ENCODE measurements around the gene IRF8. TPM values are rescaled to one million over a fixed set of nuclear protein-coding genes. Genes with fewer than 3 reads are reported as not detected.
A peak's percentile ranks its signal among the peaks of the same experiment; 100 is the strongest.

The IRF8 gene
- total and polyA plus RNA-seq, 2 of the 13 experiments (the other 11 are each of a cell fraction or from before 2014, with no cell fraction given): not detected

GRCh38 chr16:85850344-85850880 is 48.5 kb upstream of the IRF8 start (continued):
- TF ChIP-seq, protein P1, sequence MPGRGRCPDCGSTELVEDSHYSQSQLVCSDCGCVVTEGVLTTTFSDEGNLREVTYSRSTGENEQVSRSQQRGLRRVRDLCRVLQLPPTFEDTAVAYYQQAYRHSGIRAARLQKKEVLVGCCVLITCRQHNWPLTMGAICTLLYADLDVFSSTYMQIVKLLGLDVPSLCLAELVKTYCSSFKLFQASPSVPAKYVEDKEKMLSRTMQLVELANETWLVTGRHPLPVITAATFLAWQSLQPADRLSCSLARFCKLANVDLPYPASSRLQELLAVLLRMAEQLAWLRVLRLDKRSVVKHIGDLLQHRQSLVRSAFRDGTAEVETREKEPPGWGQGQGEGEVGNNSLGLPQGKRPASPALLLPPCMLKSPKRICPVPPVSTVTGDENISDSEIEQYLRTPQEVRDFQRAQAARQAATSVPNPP (CRISPR knock-in tag; IDR thresholded peaks at IDR 0.05): no peak
- TF ChIP-seq NCOA2 (CRISPR knock-in tag; IDR thresholded peaks at IDR 0.05): 0 out of 2 replicates have a peak, but pooled peaks have one; percentile 33
- TF ChIP-seq FOXP4 (CRISPR knock-in tag; IDR thresholded peaks at IDR 0.05): peak; percentile 65; the same call in 1 of the 2 replicates
- TF ChIP-seq PITX1 (CRISPR knock-in tag; IDR thresholded peaks at IDR 0.05): peak; percentile 56; the same call in 1 of the 2 replicates
- TF ChIP-seq ESRRA (CRISPR knock-in tag; IDR thresholded peaks at IDR 0.05; ENCODE audit: low read depth): peak; percentile 84
- TF ChIP-seq ZNF543 (CRISPR knock-in tag; IDR thresholded peaks at IDR 0.05): 0 out of 2 replicates have a peak, but pooled peaks have one; percentile 64
- TF ChIP-seq, protein P2, sequence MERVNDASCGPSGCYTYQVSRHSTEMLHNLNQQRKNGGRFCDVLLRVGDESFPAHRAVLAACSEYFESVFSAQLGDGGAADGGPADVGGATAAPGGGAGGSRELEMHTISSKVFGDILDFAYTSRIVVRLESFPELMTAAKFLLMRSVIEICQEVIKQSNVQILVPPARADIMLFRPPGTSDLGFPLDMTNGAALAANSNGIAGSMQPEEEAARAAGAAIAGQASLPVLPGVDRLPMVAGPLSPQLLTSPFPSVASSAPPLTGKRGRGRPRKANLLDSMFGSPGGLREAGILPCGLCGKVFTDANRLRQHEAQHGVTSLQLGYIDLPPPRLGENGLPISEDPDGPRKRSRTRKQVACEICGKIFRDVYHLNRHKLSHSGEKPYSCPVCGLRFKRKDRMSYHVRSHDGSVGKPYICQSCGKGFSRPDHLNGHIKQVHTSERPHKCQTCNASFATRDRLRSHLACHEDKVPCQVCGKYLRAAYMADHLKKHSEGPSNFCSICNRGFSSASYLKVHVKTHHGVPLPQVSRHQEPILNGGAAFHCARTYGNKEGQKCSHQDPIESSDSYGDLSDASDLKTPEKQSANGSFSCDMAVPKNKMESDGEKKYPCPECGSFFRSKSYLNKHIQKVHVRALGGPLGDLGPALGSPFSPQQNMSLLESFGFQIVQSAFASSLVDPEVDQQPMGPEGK (CRISPR knock-in tag; IDR thresholded peaks at IDR 0.05): 0 out of 2 replicates have a peak, but pooled peaks have one; percentile 18
- TF ChIP-seq ZNF883 (CRISPR knock-in tag; IDR thresholded peaks at IDR 0.05; ENCODE audit: not compliant biosample characterization): no peak
- no peak for TF ChIP-seq GZF1 (CRISPR knock-in tag; IDR thresholded peaks at IDR 0.05)
- TF ChIP-seq SSRP1 (CRISPR knock-in tag; IDR thresholded peaks at IDR 0.05): 0 out of 2 replicates have a peak, but pooled peaks have one; percentile 30
- TF ChIP-seq HOXD1 (CRISPR knock-in tag; IDR thresholded peaks at IDR 0.05): no peak
- no peak for TF ChIP-seq ZNF326 (CRISPR knock-in tag; IDR thresholded peaks at IDR 0.05; ENCODE audit: borderline replicate concordance)
- no peak for TF ChIP-seq ZSCAN9 (CRISPR knock-in tag; IDR thresholded peaks at IDR 0.05; ENCODE audit: borderline replicate concordance)
- no peak for TF ChIP-seq HBP1 (CRISPR knock-in tag; IDR thresholded peaks at IDR 0.05; ENCODE audit: low read depth)
- no peak for TF ChIP-seq ZNF253 (CRISPR knock-in tag; IDR thresholded peaks at IDR 0.05; ENCODE audit: borderline replicate concordance)
- no peak for TF ChIP-seq FOSL1 (CRISPR knock-in tag; IDR thresholded peaks at IDR 0.05; ENCODE audit: borderline replicate concordance)
- TF ChIP-seq, protein P3, sequence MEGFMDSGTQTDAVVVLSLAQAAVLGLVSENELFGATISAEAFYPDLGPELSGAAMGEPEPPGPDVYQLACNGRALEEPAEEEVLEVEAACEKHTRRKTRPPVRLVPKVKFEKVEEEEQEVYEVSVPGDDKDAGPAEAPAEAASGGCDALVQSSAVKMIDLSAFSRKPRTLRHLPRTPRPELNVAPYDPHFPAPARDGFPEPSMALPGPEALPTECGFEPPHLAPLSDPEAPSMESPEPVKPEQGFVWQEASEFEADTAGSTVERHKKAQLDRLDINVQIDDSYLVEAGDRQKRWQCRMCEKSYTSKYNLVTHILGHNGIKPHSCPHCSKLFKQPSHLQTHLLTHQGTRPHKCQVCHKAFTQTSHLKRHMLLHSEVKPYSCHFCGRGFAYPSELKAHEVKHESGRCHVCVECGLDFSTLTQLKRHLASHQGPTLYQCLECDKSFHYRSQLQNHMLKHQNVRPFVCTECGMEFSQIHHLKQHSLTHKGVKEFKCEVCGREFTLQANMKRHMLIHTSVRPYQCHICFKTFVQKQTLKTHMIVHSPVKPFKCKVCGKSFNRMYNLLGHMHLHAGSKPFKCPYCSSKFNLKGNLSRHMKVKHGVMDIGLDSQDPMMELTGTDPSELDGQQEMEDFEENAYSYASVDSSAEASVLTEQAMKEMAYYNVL (CRISPR knock-in tag; IDR thresholded peaks at IDR 0.05; ENCODE audit: borderline replicate concordance): no peak
- TF ChIP-seq, protein P4, sequence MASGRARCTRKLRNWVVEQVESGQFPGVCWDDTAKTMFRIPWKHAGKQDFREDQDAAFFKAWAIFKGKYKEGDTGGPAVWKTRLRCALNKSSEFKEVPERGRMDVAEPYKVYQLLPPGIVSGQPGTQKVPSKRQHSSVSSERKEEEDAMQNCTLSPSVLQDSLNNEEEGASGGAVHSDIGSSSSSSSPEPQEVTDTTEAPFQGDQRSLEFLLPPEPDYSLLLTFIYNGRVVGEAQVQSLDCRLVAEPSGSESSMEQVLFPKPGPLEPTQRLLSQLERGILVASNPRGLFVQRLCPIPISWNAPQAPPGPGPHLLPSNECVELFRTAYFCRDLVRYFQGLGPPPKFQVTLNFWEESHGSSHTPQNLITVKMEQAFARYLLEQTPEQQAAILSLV (CRISPR knock-in tag; IDR thresholded peaks at IDR 0.05; ENCODE audit: borderline replicate concordance): no peak
- no peak for TF ChIP-seq SUZ12 (IDR thresholded peaks at IDR 0.05; ENCODE audit: low read depth, low read length)
- TF ChIP-seq YEATS4 (CRISPR knock-in tag; IDR thresholded peaks at IDR 0.05; ENCODE audit: borderline replicate concordance): 0 out of 2 replicates have a peak, but pooled peaks have one; percentile 27
- TF ChIP-seq STAG1 (CRISPR knock-in tag; IDR thresholded peaks at IDR 0.05): no peak

All from HepG2 (cell line).